IMR-90 (cell line): Measurements from ENCODE around the gene SPATA31E1.

Experiments
- CHD1 ChIP-seq: IDR thresholded peaks from 2 replicates; pipeline ENCODE4 v1.6.1; 2012; ENCODE audit warnings: low read depth, low read length, improper control_type of control experiment
- CTCF ChIP-seq: conservative IDR thresholded peaks from 2 replicates; pipeline ENCODE4 v1.5.1; 2012; ENCODE audit warnings: mild to moderate bottlenecking, low read depth, low read length, improper control_type of control experiment
- MAFK ChIP-seq: IDR thresholded peaks from 2 replicates; pipeline ENCODE4 v1.6.1; 2012; ENCODE audit warnings: low read depth, low read length, improper control_type of control experiment
- MAZ ChIP-seq: IDR thresholded peaks from 2 replicates; pipeline ENCODE4 v1.6.1; 2012; ENCODE audit warnings: low read depth, mild to moderate bottlenecking, low read length, improper control_type of control experiment, moderate library complexity, borderline replicate concordance
- POLR2A ChIP-seq: IDR thresholded peaks from 2 replicates; pipeline ENCODE4 v1.6.1; 2012; ENCODE audit warnings: mild to moderate bottlenecking, low read depth, low read length
- RAD21 ChIP-seq: IDR thresholded peaks from 2 replicates; pipeline ENCODE4 v1.6.1; 2012; ENCODE audit warnings: low read length, improper control_type of control experiment
- RCOR1 ChIP-seq: IDR thresholded peaks from 2 replicates; pipeline ENCODE4 v1.6.1; 2012; ENCODE audit warnings: mild to moderate bottlenecking, low read length, improper control_type of control experiment; ENCODE audit not compliant: insufficient replicate concordance
- RFX5 ChIP-seq: IDR thresholded peaks from 2 replicates; pipeline ENCODE4 v1.8.0; 2012; ENCODE audit warnings: low read depth, mild to moderate bottlenecking, low read length, moderate library complexity
- TF ChIP-seq, protein P1 (sequence below): fragments of 150-350 bp; IDR thresholded peaks from 2 replicates; pipeline ENCODE4 v1.6.1; 2017; ENCODE audit warnings: mild to moderate bottlenecking, antibody characterized with exemption, low read length, low read depth
- TF ChIP-seq, protein P2 (sequence below): fragments of 150-350 bp; IDR thresholded peaks from 2 replicates; pipeline ENCODE4 v1.6.1; 2016; ENCODE audit warnings: low read depth, mild to moderate bottlenecking, low read length, moderate library complexity, borderline replicate concordance

DNA sequence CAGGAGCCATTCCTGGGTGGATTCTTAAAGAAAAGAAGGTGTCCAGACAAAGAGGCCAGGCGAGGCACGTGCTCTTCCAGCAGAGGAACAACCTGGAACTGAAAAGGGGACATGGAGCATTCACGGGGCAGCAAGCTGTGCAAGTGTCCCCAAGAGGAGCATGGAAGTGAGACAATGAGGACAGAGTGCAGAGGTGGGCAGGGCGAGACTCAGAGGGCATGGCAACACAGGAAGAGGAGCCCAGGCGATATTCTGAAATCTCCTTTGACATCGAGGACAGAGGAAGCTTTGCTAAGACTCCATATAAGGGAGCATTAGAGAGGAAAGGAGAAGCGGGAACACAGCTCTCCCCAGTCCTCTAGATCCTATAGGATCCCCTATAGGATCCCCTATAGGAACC lies 29.4 kb upstream of the SPATA31E1 start:
- TF ChIP-seq CTCF (no peak), RFX5 (no peak), MAFK (no peak), POLR2A (no peak), CHD1 (no peak), RAD21 (no peak), MAZ (no peak), RCOR1 (no peak)
- TF ChIP-seq, protein P1, sequence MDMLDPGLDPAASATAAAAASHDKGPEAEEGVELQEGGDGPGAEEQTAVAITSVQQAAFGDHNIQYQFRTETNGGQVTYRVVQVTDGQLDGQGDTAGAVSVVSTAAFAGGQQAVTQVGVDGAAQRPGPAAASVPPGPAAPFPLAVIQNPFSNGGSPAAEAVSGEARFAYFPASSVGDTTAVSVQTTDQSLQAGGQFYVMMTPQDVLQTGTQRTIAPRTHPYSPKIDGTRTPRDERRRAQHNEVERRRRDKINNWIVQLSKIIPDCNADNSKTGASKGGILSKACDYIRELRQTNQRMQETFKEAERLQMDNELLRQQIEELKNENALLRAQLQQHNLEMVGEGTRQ, result no peak
- TF ChIP-seq, protein P2, sequence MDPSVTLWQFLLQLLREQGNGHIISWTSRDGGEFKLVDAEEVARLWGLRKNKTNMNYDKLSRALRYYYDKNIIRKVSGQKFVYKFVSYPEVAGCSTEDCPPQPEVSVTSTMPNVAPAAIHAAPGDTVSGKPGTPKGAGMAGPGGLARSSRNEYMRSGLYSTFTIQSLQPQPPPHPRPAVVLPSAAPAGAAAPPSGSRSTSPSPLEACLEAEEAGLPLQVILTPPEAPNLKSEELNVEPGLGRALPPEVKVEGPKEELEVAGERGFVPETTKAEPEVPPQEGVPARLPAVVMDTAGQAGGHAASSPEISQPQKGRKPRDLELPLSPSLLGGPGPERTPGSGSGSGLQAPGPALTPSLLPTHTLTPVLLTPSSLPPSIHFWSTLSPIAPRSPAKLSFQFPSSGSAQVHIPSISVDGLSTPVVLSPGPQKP, result no peak
